ENCODE results near the gene ALKBH8.
A peak's percentile ranks its signal among the peaks of the same experiment; 100 is the strongest.
"Not testable (repeated sequence)": the region's sequence is repeated elsewhere in the genome, so short reads cannot be mapped to it uniquely, and the experiment has no call there.

Gene ALKBH8

DNA sequence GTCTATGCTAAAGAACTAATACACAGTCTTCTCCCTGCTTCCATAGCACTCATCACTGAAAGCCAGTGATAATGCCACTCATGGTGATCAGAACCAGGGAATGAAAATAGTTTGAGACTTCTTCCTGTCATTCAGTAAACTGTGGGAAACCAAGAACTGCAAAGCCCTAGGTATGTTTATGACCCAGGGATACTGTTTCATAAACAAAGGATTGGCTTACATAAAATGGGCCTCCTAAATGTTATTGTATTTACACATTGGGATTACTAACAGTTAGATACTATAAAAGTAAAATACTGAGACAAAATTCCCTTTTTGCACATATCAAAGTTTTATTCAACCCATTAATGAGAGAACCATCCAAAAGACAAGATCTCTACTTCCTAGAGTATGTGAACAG, 86.6 kb downstream of the ALKBH8 start:
- no peaks in the 10 kb centered on the region for H3K4me1 ChIP-seq (ENCODE audit: control insufficient read depth in 1 of 2, insufficient read depth in 2 of 2, low read length in 2 of 2)
- no peaks in the 10 kb centered on the region for H3K36me3 ChIP-seq (ENCODE audit: control insufficient read depth in 1 of 2, insufficient read depth in 2 of 2, low read length in 2 of 2)
- H3K27me3 ChIP-seq (ENCODE audit: control insufficient read depth in 1 of 2, insufficient read depth in 2 of 2, low read length in 2 of 2), result no peaks in the 10 kb centered on the region
- H3K27ac ChIP-seq (ENCODE audit: low read depth, low read length), result no peak overlapping the region
- no peak overlapping the region for H3K9ac ChIP-seq (ENCODE audit: low read depth in 1 of 2, low read length in 2 of 2)
- H3K4me3 ChIP-seq (ENCODE audit: low read depth in 1 of 2, low read length in 2 of 2), result no peak overlapping the region
- no peaks in the 10 kb centered on the region for H3K9me3 ChIP-seq (ENCODE audit: control insufficient read depth in 1 of 2, low read length in 2 of 2)

DNA sequence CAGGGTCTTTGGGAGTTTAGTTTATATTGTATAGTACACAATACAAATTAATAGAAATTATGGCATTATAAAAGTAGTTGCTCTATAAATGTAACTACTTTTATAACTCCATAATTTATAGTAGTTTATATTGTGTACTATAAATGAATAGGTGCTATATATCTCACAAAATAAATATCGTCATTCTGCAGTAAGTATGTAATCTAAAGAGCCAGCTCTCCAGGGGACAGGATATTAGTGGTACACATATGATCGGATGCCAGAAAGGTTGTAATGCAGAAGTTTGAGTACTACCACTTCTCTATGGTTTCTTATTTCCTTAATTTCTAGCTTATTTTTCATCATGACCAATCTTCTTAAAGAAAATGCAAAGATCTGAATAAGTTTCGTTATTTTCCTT, 87.7 kb downstream of the ALKBH8 start:
- no peaks in the 10 kb centered on the region for H3K9me3 ChIP-seq (ENCODE audit: control insufficient read depth in 1 of 2, low read length in 2 of 2)
- no peaks in the 10 kb centered on the region for H3K36me3 ChIP-seq (ENCODE audit: control insufficient read depth in 1 of 2, insufficient read depth in 2 of 2, low read length in 2 of 2)
- no peaks in the 10 kb centered on the region for H3K4me1 ChIP-seq (ENCODE audit: control insufficient read depth in 1 of 2, insufficient read depth in 2 of 2, low read length in 2 of 2)
- no peaks in the 10 kb centered on the region for H3K27me3 ChIP-seq (ENCODE audit: control insufficient read depth in 1 of 2, insufficient read depth in 2 of 2, low read length in 2 of 2)
- H3K9ac ChIP-seq (ENCODE audit: low read depth in 1 of 2, low read length in 2 of 2), result no peak overlapping the region
- no peak overlapping the region for H3K27ac ChIP-seq (ENCODE audit: low read depth, low read length)
- H3K4me3 ChIP-seq (ENCODE audit: low read depth in 1 of 2, low read length in 2 of 2), result no peak overlapping the region

- Histone ChIP-seq H3K27me3 (ENCODE audit: control insufficient read depth in 1 of 2, insufficient read depth in 2 of 2, low read length in 2 of 2) (no peaks in the 10 kb centered on the region), H3K4me3 (ENCODE audit: low read depth in 1 of 2, low read length in 2 of 2) (no peak overlapping the region), H3K4me1 (ENCODE audit: control insufficient read depth in 1 of 2, insufficient read depth in 2 of 2, low read length in 2 of 2) (no peaks in the 10 kb centered on the region), H3K27ac (ENCODE audit: low read depth, low read length) (no peak overlapping the region), H3K9me3 (ENCODE audit: control insufficient read depth in 1 of 2, low read length in 2 of 2) (no peaks in the 10 kb centered on the region), H3K36me3 (ENCODE audit: control insufficient read depth in 1 of 2, insufficient read depth in 2 of 2, low read length in 2 of 2) (no peaks in the 10 kb centered on the region), H3K9ac (ENCODE audit: low read depth in 1 of 2, low read length in 2 of 2) (no peak overlapping the region)
Measured at GRCh38 chr11:107473792-107474191, 91.7 kb downstream of the ALKBH8 start.

DNA sequence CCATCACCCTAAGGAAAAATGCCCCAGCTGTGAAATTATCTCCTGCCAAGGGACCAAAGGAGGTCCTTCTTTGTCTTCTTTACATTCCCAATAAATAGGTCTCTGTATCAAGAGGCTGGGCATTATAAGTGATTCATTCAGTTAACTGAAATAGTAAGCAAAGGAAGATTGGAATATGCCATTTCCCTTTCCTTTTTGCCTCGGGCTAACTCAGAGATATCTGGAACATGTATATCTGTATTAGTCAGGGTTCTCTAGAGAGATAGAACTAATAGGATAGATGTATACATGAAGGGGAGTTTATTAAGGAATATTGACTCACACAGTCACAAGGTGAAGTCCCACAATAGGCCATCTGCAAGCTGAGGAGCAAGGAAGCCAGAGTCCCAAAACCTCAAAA, 92.6 kb downstream of the ALKBH8 start:
- H3K4me3 ChIP-seq (ENCODE audit: low read depth in 1 of 2, low read length in 2 of 2), result no peak overlapping the region
- no peaks in the 10 kb centered on the region for H3K27me3 ChIP-seq (ENCODE audit: control insufficient read depth in 1 of 2, insufficient read depth in 2 of 2, low read length in 2 of 2)

DNA sequence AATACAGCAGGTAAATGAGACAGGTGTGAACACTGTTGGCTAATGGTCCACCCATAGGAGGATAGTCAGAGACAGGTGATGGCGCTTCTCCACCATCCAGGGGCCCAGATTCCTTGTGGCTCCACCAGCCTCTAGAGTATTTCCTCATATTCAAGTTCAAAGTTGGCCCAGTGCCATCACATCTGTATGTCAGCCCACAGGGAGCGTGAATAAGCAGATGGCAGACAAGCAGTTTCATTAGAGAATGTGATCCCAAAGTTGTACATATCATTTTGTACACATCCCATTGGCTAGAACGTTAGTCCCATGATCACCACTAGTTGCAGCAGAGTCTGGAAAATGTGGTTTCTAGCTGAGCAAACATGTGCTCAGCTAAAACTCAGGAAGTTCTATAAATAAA, 96.9 kb downstream of the ALKBH8 start:
- H3K9ac ChIP-seq (ENCODE audit: low read depth in 1 of 2, low read length in 2 of 2), result no peak overlapping the region
- H3K36me3 ChIP-seq (ENCODE audit: control insufficient read depth in 1 of 2, insufficient read depth in 2 of 2, low read length in 2 of 2), result no peaks in the 10 kb centered on the region
- H3K4me3 ChIP-seq (ENCODE audit: low read depth in 1 of 2, low read length in 2 of 2), result no peak overlapping the region
- H3K27me3 ChIP-seq (ENCODE audit: control insufficient read depth in 1 of 2, insufficient read depth in 2 of 2, low read length in 2 of 2), result no peaks in the 10 kb centered on the region
- no peaks in the 10 kb centered on the region for H3K4me1 ChIP-seq (ENCODE audit: control insufficient read depth in 1 of 2, insufficient read depth in 2 of 2, low read length in 2 of 2)
- H3K27ac ChIP-seq (ENCODE audit: low read depth, low read length), result no peak overlapping the region
- no peaks in the 10 kb centered on the region for H3K9me3 ChIP-seq (ENCODE audit: control insufficient read depth in 1 of 2, low read length in 2 of 2)

More for the DNA sequence above, 92.6 kb downstream of the ALKBH8 start:
- Histone ChIP-seq H3K27ac (ENCODE audit: low read depth, low read length) (no peak overlapping the region), H3K36me3 (ENCODE audit: control insufficient read depth in 1 of 2, insufficient read depth in 2 of 2, low read length in 2 of 2) (no peaks in the 10 kb centered on the region), H3K9me3 (ENCODE audit: control insufficient read depth in 1 of 2, low read length in 2 of 2) (no peaks in the 10 kb centered on the region), H3K4me1 (ENCODE audit: control insufficient read depth in 1 of 2, insufficient read depth in 2 of 2, low read length in 2 of 2) (no peaks in the 10 kb centered on the region), H3K9ac (ENCODE audit: low read depth in 1 of 2, low read length in 2 of 2) (no peak overlapping the region)

DNA sequence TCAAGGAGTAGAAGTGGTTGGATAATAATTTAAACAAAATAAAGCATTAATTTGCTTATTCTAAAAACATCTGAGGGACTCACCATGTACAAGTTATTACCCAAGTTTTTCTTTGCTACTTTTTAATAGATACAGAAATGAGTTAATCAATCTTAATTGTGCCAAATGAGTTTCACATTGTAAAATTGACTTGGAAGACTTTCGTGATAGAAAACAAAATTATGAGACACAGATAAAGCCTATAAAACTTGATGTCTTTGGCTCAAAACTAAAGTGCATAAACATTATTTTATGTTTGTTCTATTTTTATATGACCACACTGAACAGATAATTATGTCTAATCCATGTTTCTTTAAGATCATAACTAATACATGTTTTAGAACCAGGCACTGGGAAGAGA, 97.8 kb downstream of the ALKBH8 start:
- no peaks in the 10 kb centered on the region for H3K27me3 ChIP-seq (ENCODE audit: control insufficient read depth in 1 of 2, insufficient read depth in 2 of 2, low read length in 2 of 2)
- no peaks in the 10 kb centered on the region for H3K4me1 ChIP-seq (ENCODE audit: control insufficient read depth in 1 of 2, insufficient read depth in 2 of 2, low read length in 2 of 2)
- H3K27ac ChIP-seq (ENCODE audit: low read depth, low read length), result no peak overlapping the region
- H3K36me3 ChIP-seq (ENCODE audit: control insufficient read depth in 1 of 2, insufficient read depth in 2 of 2, low read length in 2 of 2), result no peaks in the 10 kb centered on the region
- no peak overlapping the region for H3K4me3 ChIP-seq (ENCODE audit: low read depth in 1 of 2, low read length in 2 of 2)
- no peak overlapping the region for H3K9ac ChIP-seq (ENCODE audit: low read depth in 1 of 2, low read length in 2 of 2)
- H3K9me3 ChIP-seq (ENCODE audit: control insufficient read depth in 1 of 2, low read length in 2 of 2), result no peaks in the 10 kb centered on the region

- H3K9ac ChIP-seq (ENCODE audit: low read depth in 1 of 2, low read length in 2 of 2); H3K27ac ChIP-seq (ENCODE audit: low read depth, low read length); H3K9me3 ChIP-seq (ENCODE audit: control insufficient read depth in 1 of 2, low read length in 2 of 2); H3K4me1 ChIP-seq (ENCODE audit: control insufficient read depth in 1 of 2, insufficient read depth in 2 of 2, low read length in 2 of 2); H3K36me3 ChIP-seq (ENCODE audit: control insufficient read depth in 1 of 2, insufficient read depth in 2 of 2, low read length in 2 of 2); H3K27me3 ChIP-seq (ENCODE audit: control insufficient read depth in 1 of 2, insufficient read depth in 2 of 2, low read length in 2 of 2); H3K4me3 ChIP-seq (ENCODE audit: low read depth in 1 of 2, low read length in 2 of 2): not testable (repeated sequence)
Measured at GRCh38 chr11:107466275-107466866, 99.2 kb downstream of the ALKBH8 start.

- H3K9me3 ChIP-seq (ENCODE audit: control insufficient read depth in 1 of 2, low read length in 2 of 2), result no peaks in the 10 kb centered on the region
- peaks cover 6% of the 10 kb centered on the region in 2 donors for H3K4me1 ChIP-seq (ENCODE audit: control insufficient read depth in 1 of 2, insufficient read depth in 2 of 2, low read length in 2 of 2)
- peaks cover 3 to 13% of the 10 kb centered on the region in 2 donors for H3K36me3 ChIP-seq (ENCODE audit: control insufficient read depth in 1 of 2, insufficient read depth in 2 of 2, low read length in 2 of 2)
- peak within 1 kb of the TSS; percentile 26 for H3K27ac ChIP-seq (ENCODE audit: low read depth, low read length)
- H3K9ac ChIP-seq (ENCODE audit: low read depth in 1 of 2, low read length in 2 of 2), result peak within 1 kb of the TSS; percentile 79
- no peaks in the 10 kb centered on the region for H3K27me3 ChIP-seq (ENCODE audit: control insufficient read depth in 1 of 2, insufficient read depth in 2 of 2, low read length in 2 of 2)
- H3K4me3 ChIP-seq (ENCODE audit: low read depth in 1 of 2, low read length in 2 of 2), result peak within 1 kb of the TSS; percentile 98
Measured at GRCh38 chr11:107457558-107458271, 107.8 kb downstream of the ALKBH8 start, which contains the start of gene CWF19L2. TSS of gene CWF19L2 (minus strand) at chr11:107457825. CDS start at chr11:107457816, 9 bp downstream.

DNA sequence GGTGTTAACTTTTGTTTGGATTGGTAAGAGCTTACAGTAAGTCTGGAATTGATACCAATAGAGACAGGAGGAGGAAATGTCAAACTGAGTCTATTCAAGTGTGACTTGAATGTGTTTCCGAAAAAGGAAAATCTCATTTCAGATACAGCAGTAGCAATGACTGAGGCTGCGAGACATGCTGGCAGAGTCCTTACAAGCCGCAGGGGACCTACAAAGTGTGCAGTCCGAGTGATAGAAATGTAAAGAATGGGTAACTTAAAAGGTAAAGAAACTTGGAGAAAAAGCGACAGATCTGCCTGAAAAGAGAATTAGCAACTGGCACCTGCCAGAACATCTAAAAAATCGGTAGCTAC, 108.4 kb downstream of the ALKBH8 start:
- Histone ChIP-seq H3K36me3 (ENCODE audit: control insufficient read depth in 1 of 2, insufficient read depth in 2 of 2, low read length in 2 of 2) (peaks cover 5 to 15% of the 10 kb centered on the region in 2 donors), H3K27me3 (ENCODE audit: control insufficient read depth in 1 of 2, insufficient read depth in 2 of 2, low read length in 2 of 2) (no peaks in the 10 kb centered on the region), H3K4me3 (ENCODE audit: low read depth in 1 of 2, low read length in 2 of 2) (peak overlapping the region; percentile 98), H3K9ac (ENCODE audit: low read depth in 1 of 2, low read length in 2 of 2) (peak overlapping the region; percentile 79), H3K27ac (ENCODE audit: low read depth, low read length) (peak overlapping the region; percentile 26), H3K4me1 (ENCODE audit: control insufficient read depth in 1 of 2, insufficient read depth in 2 of 2, low read length in 2 of 2) (peaks cover 6% of the 10 kb centered on the region in 2 donors), H3K9me3 (ENCODE audit: control insufficient read depth in 1 of 2, low read length in 2 of 2) (no peaks in the 10 kb centered on the region)

GRCh38 chr11:107453594-107454286, 111.8 kb downstream of the ALKBH8 start:
- Histone ChIP-seq H3K9me3 (ENCODE audit: control insufficient read depth in 1 of 2, low read length in 2 of 2) (no peaks in the 10 kb centered on the region), H3K36me3 (ENCODE audit: control insufficient read depth in 1 of 2, insufficient read depth in 2 of 2, low read length in 2 of 2) (peaks cover 7 to 15% of the 10 kb centered on the region in 2 donors), H3K4me3 (ENCODE audit: low read depth in 1 of 2, low read length in 2 of 2) (no peak overlapping the region), H3K27ac (ENCODE audit: low read depth, low read length) (no peak overlapping the region), H3K4me1 (ENCODE audit: control insufficient read depth in 1 of 2, insufficient read depth in 2 of 2, low read length in 2 of 2) (peaks cover 6% of the 10 kb centered on the region in 2 donors), H3K9ac (ENCODE audit: low read depth in 1 of 2, low read length in 2 of 2) (no peak overlapping the region), H3K27me3 (ENCODE audit: control insufficient read depth in 1 of 2, insufficient read depth in 2 of 2, low read length in 2 of 2) (no peaks in the 10 kb centered on the region)
